ENCODE data around the gene TANC2.
"Not testable (repeated sequence)": the region's sequence is repeated elsewhere in the genome, so short reads cannot be mapped to it uniquely, and the experiment has no call there.

The TANC2 gene

GRCh38 chr17:62965174-62965685 lies 805 bp upstream of the TANC2 start:
- no peak for DNase-seq

- no peak for DNase-seq
Measured at GRCh38 chr17:62966426-62967204, 580 bp downstream of the TANC2 start.

GRCh38 chr17:62967205-62967529 lies 1.1 kb downstream of the TANC2 start:
- DNase-seq, result no peak

- DNase-seq, result no peak
Measured at GRCh38 chr17:62968445-62968923, 2.4 kb downstream of the TANC2 start.

GRCh38 chr17:62970610-62971009 lies 4.6 kb downstream of the TANC2 start:
- no peak for DNase-seq

- DNase-seq, result no peak
Measured at GRCh38 chr17:62971853-62972252, 5.8 kb downstream of the TANC2 start.

GRCh38 chr17:62974788-62975187 lies 8.8 kb downstream of the TANC2 start:
- no peak for DNase-seq

- no peak for DNase-seq
Measured at GRCh38 chr17:62975206-62975605, 9.2 kb downstream of the TANC2 start.

- DNase-seq, result not testable (repeated sequence)
Measured at GRCh38 chr17:62976643-62977231, 10.7 kb downstream of the TANC2 start.

GRCh38 chr17:62980842-62981241 lies 14.8 kb downstream of the TANC2 start:
- no peak for DNase-seq

- DNase-seq, result no peak
Measured at GRCh38 chr17:62981933-62982332, 15.9 kb downstream of the TANC2 start.

GRCh38 chr17:62984801-62985200 lies 18.8 kb downstream of the TANC2 start:
- no peak for DNase-seq

- no peak for DNase-seq
Measured at GRCh38 chr17:62986549-62986948, 20.5 kb downstream of the TANC2 start.

GRCh38 chr17:62987136-62987535 lies 21.1 kb downstream of the TANC2 start:
- DNase-seq, result no peak

GRCh38 chr17:62989501-62989900 lies 23.5 kb downstream of the TANC2 start:
- DNase-seq, result no peak

GRCh38 chr17:62994931-62995330 lies 28.9 kb downstream of the TANC2 start:
- DNase-seq, result no peak

GRCh38 chr17:62995377-62995885 lies 29.4 kb downstream of the TANC2 start:
- no peak for DNase-seq

- no peak for DNase-seq
Measured at GRCh38 chr17:62996221-62996620, 30.2 kb downstream of the TANC2 start.

GRCh38 chr17:62998166-62998565 lies 32.1 kb downstream of the TANC2 start:
- DNase-seq, result no peak

- DNase-seq, result no peak
Measured at GRCh38 chr17:62998665-62999393, 32.8 kb downstream of the TANC2 start.

GRCh38 chr17:62999736-63000135 lies 33.7 kb downstream of the TANC2 start:
- no peak for DNase-seq

GRCh38 chr17:63001689-63002394 lies 35.8 kb downstream of the TANC2 start:
- no peak for DNase-seq

GRCh38 chr17:63002625-63003024 lies 36.6 kb downstream of the TANC2 start:
- no peak for DNase-seq

Measured in cortex of kidney (tissue), 1 donor.